ENCODE measurements around the gene INTS7. TPM values are rescaled to one million over a fixed set of nuclear protein-coding genes. Genes with fewer than 3 reads are reported as not detected.
"Not testable (repeated sequence)": the region's sequence is repeated elsewhere in the genome, so short reads cannot be mapped to it uniquely, and the experiment has no call there.

The INTS7 gene
- polyA plus RNA-seq, 1 donor = 27.3 TPM

- no peak for DNase-seq
Measured at GRCh38 chr1:211985556-211986264, 49.6 kb downstream of the INTS7 start.

- no peak for DNase-seq
Measured at GRCh38 chr1:211978596-211978995, 56.8 kb downstream of the INTS7 start.

- DNase-seq = no peak
Measured at GRCh38 chr1:211975152-211975941, 60.0 kb downstream of the INTS7 start.

- DNase-seq = no peak
Measured at GRCh38 chr1:211973541-211973940, 61.8 kb downstream of the INTS7 start.

- DNase-seq = no peak
Measured at GRCh38 chr1:211968200-211968834, 67.0 kb downstream of the INTS7 start.

GRCh38 chr1:211967704-211968103, 67.7 kb downstream of the INTS7 start:
- no peak for DNase-seq

GRCh38 chr1:211965108-211965805, 70.1 kb downstream of the INTS7 start:
- DNase-seq = no peak

- DNase-seq = no peak
Measured at GRCh38 chr1:211959680-211960079, 75.7 kb downstream of the INTS7 start.

GRCh38 chr1:211959221-211959620, 76.1 kb downstream of the INTS7 start:
- DNase-seq = no peak

GRCh38 chr1:211954028-211954427, 81.3 kb downstream of the INTS7 start:
- DNase-seq = not testable (repeated sequence)

GRCh38 chr1:211953543-211953942, 81.8 kb downstream of the INTS7 start:
- not testable (repeated sequence) for DNase-seq

GRCh38 chr1:211952299-211952698, 83.1 kb downstream of the INTS7 start:
- DNase-seq = no peak

- DNase-seq = no peak
Measured at GRCh38 chr1:211951856-211952255, 83.5 kb downstream of the INTS7 start.

- DNase-seq = no peak
Measured at GRCh38 chr1:211948377-211948776, 87.0 kb downstream of the INTS7 start.

GRCh38 chr1:211947396-211948295, 87.7 kb downstream of the INTS7 start:
- DNase-seq = no peak

GRCh38 chr1:211944733-211945500, 90.4 kb downstream of the INTS7 start:
- DNase-seq = no peak

- DNase-seq = no peak
Measured at GRCh38 chr1:211942583-211942982, 92.8 kb downstream of the INTS7 start.

- DNase-seq = no peak
Measured at GRCh38 chr1:211939876-211940468, 95.4 kb downstream of the INTS7 start.

GRCh38 chr1:211938561-211938997, 96.8 kb downstream of the INTS7 start:
- DNase-seq = no peak

- not testable (repeated sequence) for DNase-seq
Measured at GRCh38 chr1:211937422-211937821, 97.9 kb downstream of the INTS7 start.
